A673 (cell line): ENCODE measurements around the gene OTX2.

Source experiments
- CTCF ChIP-seq: fragments of 300-800, 200-600 bp; sonication (generic); conservative IDR thresholded peaks from 2 replicates; pipeline ENCODE4 v1.5.1; 2017; ENCODE audit warnings: low read depth, mild to moderate bottlenecking, antibody characterized with exemption, low read length, moderate library complexity, mixed read lengths
- EZH2 ChIP-seq: fragments of 200-600 bp; sonication (generic); IDR thresholded peaks from 2 replicates; pipeline ENCODE4 v1.6.1; 2017; ENCODE audit warnings: borderline replicate concordance, low read depth, mild to moderate bottlenecking, mixed read lengths, antibody characterized with exemption, low read length; ENCODE audit not compliant: poor library complexity, severe bottlenecking

- TF ChIP-seq CTCF = no peak
- no peak for TF ChIP-seq EZH2
Observed at GRCh38 chr14:56826214-56826613, 15.9 kb upstream of the OTX2 start.
